HCT116 (cell line): Measurements from ENCODE around the gene GUSB. TPM values are rescaled to one million over a fixed set of nuclear protein-coding genes. Genes with fewer than 3 reads are reported as not detected.

Experiments used
- ATAC-seq: fragments of 200-7000 bp; cut with Tn5 transposase; 2 replicates; pipeline ENCODE4 v1.9.1; 2020; ENCODE audit warnings: mild to moderate bottlenecking, moderate library complexity
- BruUV-seq: library from RNA; stranded (reverse); fragments of 400-500 nt; replicated peaks from 2 replicates; lab custom pipeline; 2021; lab: Mats Ljungman, UMichigan
- CTCF ChIA-PET: fragments of 300-600 bp; sonication (Branson Sonifier 250); formaldehyde crosslinking; loops from one replicate; lab custom pipeline; 2021; ENCODE audit warnings: antibody characterized with exemption; lab: Charles Lee
- POLR2A ChIA-PET: fragments of 300-600, 350-600 bp; sonication (Branson Sonifier 250); formaldehyde crosslinking; loops from one replicate; lab custom pipeline; 2021; ENCODE audit warnings: antibody characterized with exemption; lab: Charles Lee
- RAD21 ChIA-PET, 2 experiments: fragments of 300-600 bp; sonication (Branson Sonifier 250); formaldehyde crosslinking; loops; one replicate each; lab custom pipeline; 2023; ENCODE audit warnings: low total read pairs in 2 of 2; ENCODE audit not compliant: uncharacterized antibody in 2 of 2, unreplicated experiment in 2 of 2, low non-redundant PET in 1 of 2; lab: Charles Lee
- DNase-seq: peaks from one replicate; pipeline ENCODE4 v3.0.0-alpha.2; 2010; ENCODE audit warnings: low read depth, low spot score
- H2AFZ ChIP-seq: fragments of 200-600 bp; shearing (Covaris generic), sonication (generic); 2 replicates; pipeline ENCODE4 v1.6.1; 2017; ENCODE audit warnings: low read depth, mixed run types, mixed read lengths, antibody characterized with exemption, low read length; ENCODE audit not compliant: poor library complexity, severe bottlenecking
- H3K27ac ChIP-seq: 2 replicates; pipeline ENCODE4 v1.5.1; 2012; ENCODE audit warnings: low read depth, low read length
- H3K27me3 ChIP-seq: fragments of 200-600 bp; sonication (generic); 2 replicates; pipeline ENCODE4 v1.6.1; 2016; ENCODE audit warnings: mixed run types, low read length, mixed read lengths; ENCODE audit not compliant: insufficient read depth
- H3K36me3 ChIP-seq, 2 experiments: fragments of 200-500 bp in 1 of 2; fragments of 200-600 bp in 1 of 2; sonication (Bioruptor generic) in 1 of 2; sonication (generic) in 1 of 2; 2 replicates each; pipeline versions ENCODE4 v1.5.1 to v1.6.1; 2014 to 2016; ENCODE audit warnings: low read length in 2 of 2, inconsistent platforms in 1 of 2, mixed read lengths in 1 of 2, mixed run types in 1 of 2; ENCODE audit not compliant: insufficient read depth in 2 of 2, control insufficient read depth in 1 of 2
- H3K4me1 ChIP-seq, 2 experiments: fragments of 200-600 bp in 1 of 2; sonication (generic) in 1 of 2; 2 replicates each; pipeline versions ENCODE4 v1.5.1 to v1.6.1; 2012 to 2017; ENCODE audit warnings: low read length in 2 of 2, inconsistent platforms in 1 of 2, mild to moderate bottlenecking in 1 of 2, mixed read lengths in 1 of 2, mixed run types in 1 of 2, moderate library complexity in 1 of 2; ENCODE audit not compliant: insufficient read depth in 2 of 2, control insufficient read depth in 1 of 2
- H3K4me2 ChIP-seq: fragments of 200-600 bp; sonication (generic); 2 replicates; pipeline ENCODE4 v1.6.1; 2017; ENCODE audit warnings: mixed run types, low read length, mixed read lengths
- H3K4me3 ChIP-seq, 2 experiments: fragments of 200-600 bp in 1 of 2; sonication (generic) in 1 of 2; replicated peaks in 1 of 2; 2 replicates each; pipeline ENCODE4 v1.5.1; 2011 to 2016; ENCODE audit warnings: low read length in 2 of 2, control low read depth in 1 of 2, low read depth in 1 of 2, mild to moderate bottlenecking in 1 of 2, mixed read lengths in 1 of 2, mixed run types in 1 of 2
- H3K79me2 ChIP-seq: fragments of 200-600 bp; sonication (generic); 2 replicates; pipeline ENCODE4 v1.6.1; 2017; ENCODE audit warnings: mild to moderate bottlenecking, mixed run types, low read length, moderate library complexity, mixed read lengths; ENCODE audit not compliant: insufficient read depth
- H3K9ac ChIP-seq: fragments of 200-600 bp; sonication (generic); 2 replicates; pipeline ENCODE4 v1.6.1; 2016; ENCODE audit warnings: low read length, mixed read lengths
- H3K9me2 ChIP-seq: fragments of 200-600 bp; sonication (generic), shearing (Covaris generic); 2 replicates; pipeline ENCODE4 v1.6.1; 2017; ENCODE audit warnings: mixed run types, mild to moderate bottlenecking, moderate library complexity; ENCODE audit not compliant: insufficient read depth
- H3K9me3 ChIP-seq, 2 experiments: fragments of 200-500 bp in 1 of 2; fragments of 200-600 bp in 1 of 2; sonication (Bioruptor generic) in 1 of 2; sonication (generic) in 1 of 2; 2 replicates each; pipeline ENCODE4 v1.6.1; 2014 to 2017; ENCODE audit warnings: low read length in 2 of 2, mixed read lengths in 2 of 2, inconsistent platforms in 1 of 2, low read depth in 1 of 2, mild to moderate bottlenecking in 1 of 2, mixed run types in 1 of 2, moderate library complexity in 1 of 2; ENCODE audit not compliant: control insufficient read depth in 1 of 2, insufficient read depth in 1 of 2
- H4K20me1 ChIP-seq: fragments of 200-600 bp; sonication (generic), shearing (Covaris generic); 2 replicates; pipeline ENCODE4 v1.6.1; 2017; ENCODE audit warnings: mixed run types, mild to moderate bottlenecking, moderate library complexity; ENCODE audit not compliant: insufficient read depth
- CBX3 ChIP-seq: IDR thresholded peaks from 2 replicates; pipeline ENCODE4 v1.6.1; 2012; ENCODE audit warnings: low read depth
- CEBPB ChIP-seq: IDR thresholded peaks from 2 replicates; pipeline ENCODE4 v1.6.1; 2012; ENCODE audit warnings: low read depth
- EGR1 ChIP-seq: IDR thresholded peaks from 2 replicates; pipeline ENCODE4 v1.6.1; 2012; ENCODE audit warnings: low read depth
- ELF1 ChIP-seq: IDR thresholded peaks from 2 replicates; pipeline ENCODE4 v1.6.1; 2012; ENCODE audit warnings: low read depth, borderline replicate concordance
- EZH2 ChIP-seq: fragments of 200-600 bp; sonication (generic); IDR thresholded peaks from 2 replicates; pipeline ENCODE4 v1.6.1; 2017; ENCODE audit warnings: antibody characterized with exemption, mixed run types
- FOSL1 ChIP-seq: IDR thresholded peaks from 2 replicates; pipeline ENCODE4 v1.6.1; 2012; ENCODE audit warnings: low read depth
- JUND ChIP-seq: IDR thresholded peaks from 2 replicates; pipeline ENCODE4 v1.6.1; 2012
- POLR2A ChIP-seq: IDR thresholded peaks from 2 replicates; pipeline ENCODE4 v1.7.0; 2011; ENCODE audit warnings: borderline replicate concordance; ENCODE audit not compliant: insufficient read depth, insufficient read length; ENCODE audit errors: extremely low read depth
- POLR2AphosphoS5 ChIP-seq: IDR thresholded peaks from 2 replicates; pipeline ENCODE4 v1.6.1; 2011; ENCODE audit warnings: mild to moderate bottlenecking, low read depth, low read length, moderate library complexity
- RAD21 ChIP-seq: IDR thresholded peaks from 2 replicates; pipeline ENCODE4 v1.6.1; 2012; ENCODE audit warnings: low read depth, mild to moderate bottlenecking
- REST ChIP-seq: IDR thresholded peaks from 2 replicates; pipeline ENCODE4 v1.6.1; 2012; ENCODE audit warnings: low read depth
- SIN3A ChIP-seq: IDR thresholded peaks from 2 replicates; pipeline ENCODE4 v1.6.1; 2012; ENCODE audit warnings: low read depth
- SP1 ChIP-seq: IDR thresholded peaks from 2 replicates; pipeline ENCODE4 v1.6.1; 2012; ENCODE audit warnings: low read depth
- SRF ChIP-seq: IDR thresholded peaks from 2 replicates; pipeline ENCODE4 v1.6.1; 2012; ENCODE audit warnings: low read depth
- TCF7L2 ChIP-seq: IDR thresholded peaks from 2 replicates; pipeline ENCODE4 v1.7.0; 2011; ENCODE audit warnings: borderline replicate concordance, inconsistent platforms; ENCODE audit not compliant: insufficient read depth, insufficient read length; ENCODE audit errors: extremely low read depth
- YY1 ChIP-seq: IDR thresholded peaks from 2 replicates; pipeline ENCODE4 v1.6.1; 2011; ENCODE audit warnings: low read length, low read depth, moderate library complexity, mild to moderate bottlenecking; ENCODE audit not compliant: insufficient replicate concordance; ENCODE audit errors: extremely low read depth
- ZFX ChIP-seq: fragments of 450-650 bp; IDR thresholded peaks from 2 replicates; pipeline ENCODE4 v1.6.1; 2017
- ZNF274 ChIP-seq: fragments of 200-500 bp; sonication (Bioruptor generic); IDR thresholded peaks from 2 replicates; pipeline ENCODE4 v1.6.1; 2014; ENCODE audit warnings: mild to moderate bottlenecking, low read depth, low read length, inconsistent platforms
- intact Hi-C: fragments of 100-400 bp; cut with micrococcal nuclease; formaldehyde crosslinking; loops from 2 replicates; pipeline ENCODE4 v1.10.0; 2022
- total RNA-seq: library from RNA; stranded (reverse); gene quantifications from one replicate; pipeline ENCODE4 v1.2.1, GENCODE V29; 2021; ENCODE audit not compliant: unreplicated experiment
- TF ChIP-seq, protein P1 (sequence below): IDR thresholded peaks from 2 replicates; pipeline ENCODE4 v1.6.1; 2012
- TF ChIP-seq, protein P2 (sequence below), 3 experiments: fragments of 200-600 bp in 1 of 3; sonication (generic) in 1 of 3; IDR thresholded peaks in 2 of 3; conservative IDR thresholded peaks in 1 of 3; 2 replicates each; pipeline ENCODE4 v1.5.1; 2012 to 2017; ENCODE audit warnings: low read depth in 2 of 3, low read length in 2 of 3, antibody characterized with exemption in 1 of 3, borderline replicate concordance in 1 of 3, control low read depth in 1 of 3, mild to moderate bottlenecking in 1 of 3, mixed read lengths in 1 of 3, mixed run types in 1 of 3, moderate library complexity in 1 of 3; ENCODE audit not compliant: insufficient read depth in 1 of 3

Gene GUSB
- total RNA-seq, 1 experiment from 2014 or later, result 31.5 TPM

GRCh38 chr7:65967361-65968155 lies 14.5 kb downstream of the GUSB start:
- POLR2A ChIA-PET, result no interaction called here
- TF ChIP-seq SRF, result no peak
- TF ChIP-seq FOSL1, result no peak
- no peak for TF ChIP-seq POLR2AphosphoS5
- TF ChIP-seq, protein P1, sequence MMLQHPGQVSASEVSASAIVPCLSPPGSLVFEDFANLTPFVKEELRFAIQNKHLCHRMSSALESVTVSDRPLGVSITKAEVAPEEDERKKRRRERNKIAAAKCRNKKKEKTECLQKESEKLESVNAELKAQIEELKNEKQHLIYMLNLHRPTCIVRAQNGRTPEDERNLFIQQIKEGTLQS, result no peak
- TF ChIP-seq CBX3, result no peak
- no peak for TF ChIP-seq YY1
- no peak for TF ChIP-seq POLR2A
- no peak for TF ChIP-seq ELF1
- no peak for TF ChIP-seq SP1
- TF ChIP-seq SIN3A, result no peak
- TF ChIP-seq, protein P2, sequence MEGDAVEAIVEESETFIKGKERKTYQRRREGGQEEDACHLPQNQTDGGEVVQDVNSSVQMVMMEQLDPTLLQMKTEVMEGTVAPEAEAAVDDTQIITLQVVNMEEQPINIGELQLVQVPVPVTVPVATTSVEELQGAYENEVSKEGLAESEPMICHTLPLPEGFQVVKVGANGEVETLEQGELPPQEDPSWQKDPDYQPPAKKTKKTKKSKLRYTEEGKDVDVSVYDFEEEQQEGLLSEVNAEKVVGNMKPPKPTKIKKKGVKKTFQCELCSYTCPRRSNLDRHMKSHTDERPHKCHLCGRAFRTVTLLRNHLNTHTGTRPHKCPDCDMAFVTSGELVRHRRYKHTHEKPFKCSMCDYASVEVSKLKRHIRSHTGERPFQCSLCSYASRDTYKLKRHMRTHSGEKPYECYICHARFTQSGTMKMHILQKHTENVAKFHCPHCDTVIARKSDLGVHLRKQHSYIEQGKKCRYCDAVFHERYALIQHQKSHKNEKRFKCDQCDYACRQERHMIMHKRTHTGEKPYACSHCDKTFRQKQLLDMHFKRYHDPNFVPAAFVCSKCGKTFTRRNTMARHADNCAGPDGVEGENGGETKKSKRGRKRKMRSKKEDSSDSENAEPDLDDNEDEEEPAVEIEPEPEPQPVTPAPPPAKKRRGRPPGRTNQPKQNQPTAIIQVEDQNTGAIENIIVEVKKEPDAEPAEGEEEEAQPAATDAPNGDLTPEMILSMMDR (IDR thresholded peaks at IDR 0.05 in 2 of 3, conservative IDR thresholded peaks at IDR 0.05 in 1 of 3; ENCODE audit: borderline replicate concordance in 1 of 3, insufficient read depth in 1 of 3, low read depth in 2 of 3, low read length in 2 of 3), result no peak
- TF ChIP-seq CEBPB, result no peak
- TF ChIP-seq TCF7L2, result no peak
- TF ChIP-seq EZH2, result no peak
- no peak for TF ChIP-seq JUND
- TF ChIP-seq EGR1, result no peak
- no peak for TF ChIP-seq ZFX
- TF ChIP-seq RAD21, result no peak
- TF ChIP-seq ZNF274, result no peak
- TF ChIP-seq REST, result no peak
- Histone ChIP-seq H3K9me3 (no peaks in the 10 kb centered on the region), H3K27ac (no peak overlapping the region), H4K20me1 (no peaks in the 10 kb centered on the region), H3K9me2 (no peaks in the 10 kb centered on the region), H3K4me2 (no peak overlapping the region), H3K36me3 (peaks cover 33 to 37% of the 10 kb centered on the region in 2 experiments; a peak in 3 of 4 replicates), H3K27me3 (no peaks in the 10 kb centered on the region), H2AFZ (no peak overlapping the region), H3K4me3 (no peak overlapping the region), H3K4me1 (no peaks in the 10 kb centered on the region), H3K9ac (no peak overlapping the region), H3K79me2 (no peaks in the 10 kb centered on the region)
- BruUV-seq, result no TSS peak
- no peak for DNase-seq
- RAD21 ChIA-PET, result no interaction called here
- CTCF ChIA-PET, result no interaction called here
- intact Hi-C loops, result no loop called here
- ATAC-seq, result no peak
